CD1c-positive myeloid dendritic cell (primary cell): Measurements from ENCODE around the gene NPEPL1.
"Not testable (repeated sequence)": the region's sequence is repeated elsewhere in the genome, so short reads cannot be mapped to it uniquely, and the experiment has no call there.

Source experiments
- DNase-seq: peaks from one replicate; pipeline ENCODE4 v3.0.0-alpha.2; 2016; ENCODE audit errors: extremely low spot score

The NPEPL1 gene

DNA sequence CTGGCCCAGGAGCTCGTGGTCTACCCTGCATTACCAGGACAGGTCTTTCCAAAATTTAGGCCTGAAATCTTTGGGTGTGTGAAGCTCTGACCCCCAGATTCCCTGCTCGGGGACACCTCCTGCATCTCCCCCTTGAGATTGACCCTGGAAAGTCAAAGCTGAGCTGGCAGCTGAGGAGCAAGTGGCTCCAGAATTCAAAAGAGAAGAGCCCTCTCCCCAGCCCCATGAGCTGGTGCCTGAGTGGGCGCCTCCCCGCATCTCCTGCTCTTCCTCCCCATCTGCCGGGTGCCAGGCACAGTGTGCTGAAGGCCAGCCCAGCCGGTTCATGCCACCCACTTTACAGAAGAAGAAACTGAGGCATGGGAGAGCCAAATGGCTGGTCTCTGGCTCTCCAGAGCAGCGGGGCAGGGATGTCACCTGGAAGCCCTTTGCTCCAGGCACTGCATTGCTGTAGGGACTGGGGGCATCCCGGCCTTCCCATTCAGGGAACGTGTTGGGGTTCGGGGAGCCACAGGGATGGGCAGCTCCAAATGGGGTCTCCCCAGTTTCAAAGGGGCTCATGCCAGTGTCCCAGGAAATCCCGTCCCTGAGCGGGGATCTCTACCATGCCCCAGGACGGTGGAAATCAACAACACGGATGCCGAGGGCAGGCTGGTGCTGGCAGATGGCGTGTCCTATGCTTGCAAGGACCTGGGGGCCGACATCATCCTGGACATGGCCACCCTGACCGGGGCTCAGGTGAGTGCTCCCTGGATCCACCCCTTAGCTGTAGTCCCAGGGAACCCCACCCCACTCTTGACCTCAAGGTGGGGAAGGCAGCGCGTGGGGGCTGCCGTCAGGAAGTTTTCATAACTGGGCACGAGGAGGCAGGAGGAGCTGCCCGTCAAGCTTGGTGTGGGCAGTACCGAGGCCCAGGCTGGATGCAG is 20.5 kb downstream of the NPEPL1 start:
- DNase-seq, result no peak

DNA sequence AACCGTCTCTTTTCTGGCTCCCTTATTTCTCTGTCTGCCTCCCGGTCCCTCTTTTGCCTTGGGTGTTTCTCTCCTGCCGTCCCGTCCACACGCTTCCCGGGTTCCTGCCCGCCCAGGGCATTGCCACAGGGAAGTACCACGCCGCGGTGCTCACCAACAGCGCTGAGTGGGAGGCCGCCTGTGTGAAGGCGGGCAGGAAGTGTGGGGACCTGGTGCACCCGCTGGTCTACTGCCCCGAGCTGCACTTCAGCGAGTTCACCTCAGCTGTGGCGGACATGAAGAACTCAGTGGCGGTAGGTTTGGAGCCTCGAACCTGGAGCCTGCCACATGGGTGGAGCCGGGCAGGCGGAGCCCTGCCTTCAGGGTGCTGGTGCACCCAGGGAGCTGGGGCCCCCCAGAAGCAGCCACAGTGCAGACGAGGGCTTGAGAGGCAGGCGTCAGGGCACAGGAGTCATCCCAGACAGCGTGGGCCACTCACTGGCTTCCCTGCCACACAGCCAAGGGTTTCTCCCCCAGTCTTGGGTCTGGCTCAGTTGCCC is 21.3 kb downstream of the NPEPL1 start:
- no peak for DNase-seq

DNA sequence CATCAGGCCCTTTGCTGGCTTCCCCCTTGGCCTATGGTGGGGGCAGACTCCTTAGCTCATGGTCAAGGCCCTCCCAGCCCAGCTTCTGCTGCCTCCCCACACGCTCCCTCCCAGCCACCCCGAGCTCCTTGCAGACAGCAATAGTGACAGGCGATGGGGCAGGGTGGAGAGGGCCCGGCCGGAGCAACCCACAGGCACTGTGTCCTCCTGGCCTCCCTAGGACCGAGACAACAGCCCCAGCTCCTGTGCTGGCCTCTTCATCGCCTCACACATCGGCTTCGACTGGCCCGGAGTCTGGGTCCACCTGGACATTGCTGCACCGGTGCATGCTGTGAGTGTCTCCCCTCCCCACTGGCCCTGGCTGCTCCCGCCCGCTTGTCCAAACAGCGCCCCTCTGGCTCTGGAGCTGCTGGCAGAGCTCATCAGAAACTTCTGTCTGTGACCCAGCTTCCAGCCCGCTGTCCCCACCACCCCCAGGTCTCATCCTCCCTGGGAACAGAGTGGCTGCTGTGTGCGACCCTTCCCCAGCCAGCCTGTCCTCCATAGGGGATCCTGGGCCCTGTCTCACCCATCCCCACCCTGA is 21.8 kb downstream of the NPEPL1 start:
- no peak for DNase-seq

DNA sequence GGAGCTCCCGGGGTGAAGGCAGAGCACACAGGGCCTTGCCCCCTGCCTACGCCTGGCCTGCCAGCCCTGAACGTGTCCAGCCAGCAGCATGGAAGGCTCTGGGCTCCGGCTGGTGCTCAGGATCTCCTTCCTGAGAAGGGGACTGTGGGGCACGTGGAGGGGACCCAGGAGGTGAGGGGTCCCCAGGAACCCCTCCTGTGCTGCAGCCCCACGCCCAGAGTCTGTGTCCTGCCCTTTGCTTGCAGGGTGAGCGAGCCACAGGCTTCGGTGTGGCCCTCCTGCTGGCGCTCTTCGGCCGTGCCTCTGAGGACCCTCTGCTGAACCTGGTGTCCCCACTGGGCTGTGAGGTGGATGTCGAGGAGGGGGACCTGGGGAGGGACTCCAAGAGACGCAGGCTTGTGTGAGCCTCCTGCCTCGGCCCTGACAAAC is 22.3 kb downstream of the NPEPL1 start:
- no peak for DNase-seq

DNA sequence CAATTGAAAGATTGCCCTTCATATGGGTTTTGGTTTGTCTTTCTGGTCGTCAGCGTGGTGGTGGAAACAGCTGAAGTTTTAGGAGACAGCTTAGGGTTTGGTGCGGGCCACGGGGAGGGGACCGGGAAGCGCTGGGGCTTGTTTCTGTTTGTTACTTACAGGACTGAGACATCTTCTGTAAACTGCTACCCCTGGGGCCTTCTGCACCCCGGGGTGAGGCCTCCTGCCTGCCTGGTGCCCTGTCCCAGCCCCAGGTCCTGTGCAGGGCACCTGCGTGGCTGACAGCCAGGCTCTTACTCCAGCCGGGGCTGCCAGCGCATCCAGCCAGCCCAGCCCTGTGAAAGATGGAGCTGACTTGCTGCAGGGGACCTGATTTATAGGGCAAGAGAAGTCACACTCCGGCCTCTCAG is 22.8 kb downstream of the NPEPL1 start:
- no peak for DNase-seq

DNA sequence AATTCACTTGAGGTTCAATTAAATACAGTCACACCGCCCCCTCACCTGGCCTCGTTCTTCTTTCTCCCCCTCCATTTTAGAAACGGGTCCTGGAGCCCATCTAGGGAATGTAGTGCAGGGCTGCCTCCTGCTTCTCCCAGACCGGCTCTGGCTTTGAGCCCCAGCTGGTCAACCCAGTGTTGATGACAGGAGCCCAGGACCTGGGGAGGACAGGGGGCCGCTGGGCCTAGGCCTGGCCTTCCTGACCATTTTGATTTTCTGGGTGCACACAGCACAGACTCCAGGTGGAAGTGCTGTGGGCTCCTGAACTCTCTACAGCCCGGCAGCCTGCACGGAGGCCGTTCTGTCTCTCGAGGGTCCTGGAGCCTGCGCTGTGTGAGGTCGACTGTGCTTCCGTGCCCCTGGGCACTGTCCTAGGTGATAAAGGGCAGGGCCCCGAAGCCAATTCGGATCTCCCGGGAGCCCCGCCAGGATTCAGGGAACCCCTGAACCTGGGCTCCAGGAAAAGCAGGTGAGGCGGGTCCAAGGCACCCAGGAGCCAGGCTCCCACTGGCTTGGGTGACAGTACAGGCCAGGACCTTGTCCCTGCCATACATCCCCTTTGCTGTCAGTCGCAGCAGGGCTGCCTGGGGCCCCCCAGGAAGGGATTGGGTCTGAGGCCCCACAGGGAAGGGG is 23.3 kb downstream of the NPEPL1 start:
- no peak for DNase-seq

DNA sequence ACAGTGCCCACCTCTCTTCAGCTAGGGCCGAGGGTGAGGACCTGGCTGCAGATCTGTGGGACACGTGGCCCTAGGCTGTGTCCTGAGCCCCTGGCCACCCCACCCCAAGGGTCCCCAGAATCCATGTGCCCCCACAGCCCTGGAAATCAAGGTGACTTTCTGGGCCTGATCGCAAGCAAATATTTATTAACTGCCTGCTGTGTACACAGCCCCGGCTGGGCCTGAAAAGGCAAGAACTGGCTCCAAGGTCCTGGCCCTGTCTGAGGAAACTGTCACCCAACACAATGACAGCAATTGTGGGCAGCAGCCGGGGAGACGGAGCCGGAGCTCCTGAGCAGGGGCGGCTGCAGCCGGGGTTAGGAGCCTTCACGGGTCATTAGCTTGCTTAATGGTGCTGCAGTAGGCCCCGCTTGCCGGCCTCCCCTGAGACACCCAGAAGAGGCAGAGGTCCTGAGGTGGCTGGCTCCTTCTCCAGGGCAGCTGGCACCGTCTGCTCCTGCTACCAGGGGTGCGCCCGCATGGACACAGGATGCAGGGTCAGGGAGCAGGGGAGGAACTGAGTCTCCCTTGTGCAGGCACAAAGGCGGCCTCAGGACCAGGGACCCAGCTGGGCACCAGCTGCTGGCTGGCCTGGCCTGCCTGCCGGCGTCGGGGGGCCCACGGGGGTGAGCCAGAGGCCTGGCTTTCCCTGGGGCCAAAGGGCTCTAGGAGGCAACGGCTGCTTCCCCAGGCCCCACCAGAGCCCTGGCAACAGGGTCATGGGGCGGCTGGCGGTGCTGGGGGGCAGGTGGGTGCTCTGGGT is 24.1 kb downstream of the NPEPL1 start:
- no peak for DNase-seq

DNA sequence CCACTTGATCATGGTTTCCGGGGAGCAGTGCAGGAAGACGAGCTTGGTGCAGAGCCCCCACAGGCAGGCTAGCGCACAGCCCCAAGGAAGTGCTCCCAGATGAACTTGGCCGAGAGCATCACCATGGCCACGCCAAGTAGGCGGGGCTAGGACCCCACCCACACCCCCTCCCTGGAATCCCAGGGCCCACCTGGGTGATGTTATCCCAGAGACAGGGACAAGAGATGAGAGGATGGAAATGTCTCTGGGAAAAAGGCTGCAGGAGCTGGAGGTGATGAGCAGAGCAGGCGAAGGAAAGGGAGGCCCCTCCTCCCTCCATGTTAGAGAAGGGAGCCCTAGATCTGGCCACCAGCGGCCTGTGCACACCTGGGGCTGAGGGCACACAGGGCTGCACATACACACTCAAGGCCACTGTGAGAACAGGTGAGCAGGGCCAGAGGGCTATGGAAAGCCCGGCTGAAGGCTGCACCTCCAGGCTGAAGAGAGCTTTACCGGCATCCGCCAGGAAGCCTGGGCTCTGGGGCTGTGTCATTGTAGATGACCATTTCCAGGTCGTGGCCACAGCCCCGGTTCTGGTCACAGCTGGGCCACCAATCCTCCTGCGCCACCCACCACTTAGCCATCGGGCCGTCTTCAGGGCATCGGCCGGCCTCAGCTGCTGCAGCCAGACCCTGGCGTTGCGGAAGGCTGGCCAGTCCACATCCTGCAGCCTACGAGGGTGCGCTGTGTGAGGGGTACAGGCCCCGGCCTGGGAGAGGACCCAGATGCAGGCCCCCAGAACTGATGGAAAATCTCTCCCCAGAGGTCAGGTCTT is 24.9 kb downstream of the NPEPL1 start:
- DNase-seq, result no peak

DNA sequence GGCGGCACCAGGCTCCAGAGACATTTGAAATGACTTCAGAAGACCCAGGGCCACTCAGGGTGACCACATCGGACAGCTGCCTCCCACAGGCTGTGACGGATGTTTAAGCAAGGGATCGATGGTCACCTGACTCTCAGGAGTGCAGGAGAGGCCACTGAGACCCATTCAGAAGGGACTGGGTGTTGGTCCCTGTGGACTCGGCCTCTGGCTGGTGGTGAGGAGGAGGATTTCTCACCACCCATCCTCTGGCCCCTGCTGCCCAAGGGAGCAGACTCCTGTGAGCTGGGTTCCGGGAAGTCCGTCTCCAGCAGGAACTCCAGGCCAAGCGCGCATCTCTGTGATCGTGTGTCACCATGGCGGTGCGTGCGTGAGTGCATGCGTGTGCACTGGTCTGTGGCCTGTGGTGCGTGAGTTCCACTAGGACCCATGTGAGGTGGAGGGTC is 25.5 kb downstream of the NPEPL1 start:
- no peak for DNase-seq

DNA sequence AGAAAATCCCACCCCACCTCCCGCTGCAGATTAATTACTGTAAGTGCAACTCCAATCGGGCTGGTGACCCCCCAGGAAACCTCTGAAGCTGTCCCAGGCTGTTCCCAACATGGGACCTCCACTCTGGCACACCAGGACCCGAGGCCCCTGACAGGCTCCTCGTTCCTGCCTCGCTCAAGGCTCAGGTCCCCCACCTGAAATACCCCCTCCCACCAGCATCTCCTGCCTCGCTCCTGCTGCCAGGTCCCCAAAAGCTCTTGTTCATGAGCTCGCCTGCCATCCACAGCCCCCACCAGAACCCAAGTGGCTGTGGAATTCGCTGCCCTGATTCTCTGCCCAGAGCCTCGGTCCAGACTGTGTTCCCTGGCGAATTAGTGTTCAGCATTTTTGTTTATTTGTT is 26.1 kb downstream of the NPEPL1 start:
- DNase-seq, result no peak

DNA sequence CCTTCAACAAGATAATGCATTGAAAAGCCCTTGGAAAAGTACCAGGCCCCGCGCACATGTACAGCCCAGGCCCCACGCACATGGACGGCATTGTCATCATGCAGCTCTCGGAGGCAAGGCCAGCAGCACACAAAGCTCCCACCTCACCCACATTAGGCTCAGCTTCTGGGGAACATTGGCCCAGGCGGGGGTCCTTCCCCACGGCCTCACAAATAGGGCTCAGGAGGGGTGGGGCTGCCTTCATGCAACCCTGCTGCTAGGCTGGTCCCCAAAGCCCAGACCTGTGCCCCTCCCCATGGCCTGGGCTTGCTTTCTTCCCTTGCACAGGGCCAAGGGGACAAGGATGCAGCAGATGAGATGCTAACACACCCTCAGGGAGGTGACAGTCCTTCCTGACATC is 26.7 kb downstream of the NPEPL1 start:
- DNase-seq, result no peak

DNA sequence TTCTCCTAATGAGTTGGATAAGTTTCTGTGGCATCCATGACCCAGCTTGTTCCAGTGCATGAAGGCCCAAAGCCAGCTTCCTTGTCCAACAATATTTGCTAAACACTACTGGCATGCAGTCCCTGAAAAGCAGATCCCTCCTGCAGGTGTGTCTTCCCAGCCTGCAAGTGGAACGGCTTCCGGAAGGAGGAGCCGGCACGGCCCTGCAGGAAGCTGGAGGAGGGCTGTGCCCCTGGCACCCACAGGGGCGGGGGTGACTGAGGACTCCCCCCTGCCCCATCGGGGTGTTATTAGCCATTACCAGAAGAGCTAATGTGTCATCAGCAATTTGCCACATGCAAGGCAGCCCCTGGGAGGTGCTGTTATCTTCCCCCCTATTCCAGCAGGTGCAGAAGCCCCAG is 27.4 kb downstream of the NPEPL1 start:
- no peak for DNase-seq

DNA sequence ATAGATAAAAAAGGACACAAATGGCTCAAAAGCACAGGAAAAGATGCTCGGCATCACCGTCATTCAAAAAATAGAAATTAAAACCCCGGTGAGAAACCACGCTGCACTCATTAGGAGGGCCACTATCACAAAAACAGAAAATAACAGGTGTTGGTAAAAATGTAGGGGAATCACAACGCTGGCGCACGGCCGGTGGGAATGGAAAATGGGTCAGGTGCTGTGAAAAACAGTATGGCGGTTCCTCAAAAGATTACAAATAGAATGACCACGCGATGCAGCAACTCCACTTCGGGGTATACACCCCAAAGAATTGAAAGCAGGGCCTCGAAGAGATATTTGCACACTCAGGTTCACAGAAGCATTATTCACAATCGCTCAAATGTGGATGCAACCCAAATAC is 28.3 kb downstream of the NPEPL1 start:
- no peak for DNase-seq

DNA sequence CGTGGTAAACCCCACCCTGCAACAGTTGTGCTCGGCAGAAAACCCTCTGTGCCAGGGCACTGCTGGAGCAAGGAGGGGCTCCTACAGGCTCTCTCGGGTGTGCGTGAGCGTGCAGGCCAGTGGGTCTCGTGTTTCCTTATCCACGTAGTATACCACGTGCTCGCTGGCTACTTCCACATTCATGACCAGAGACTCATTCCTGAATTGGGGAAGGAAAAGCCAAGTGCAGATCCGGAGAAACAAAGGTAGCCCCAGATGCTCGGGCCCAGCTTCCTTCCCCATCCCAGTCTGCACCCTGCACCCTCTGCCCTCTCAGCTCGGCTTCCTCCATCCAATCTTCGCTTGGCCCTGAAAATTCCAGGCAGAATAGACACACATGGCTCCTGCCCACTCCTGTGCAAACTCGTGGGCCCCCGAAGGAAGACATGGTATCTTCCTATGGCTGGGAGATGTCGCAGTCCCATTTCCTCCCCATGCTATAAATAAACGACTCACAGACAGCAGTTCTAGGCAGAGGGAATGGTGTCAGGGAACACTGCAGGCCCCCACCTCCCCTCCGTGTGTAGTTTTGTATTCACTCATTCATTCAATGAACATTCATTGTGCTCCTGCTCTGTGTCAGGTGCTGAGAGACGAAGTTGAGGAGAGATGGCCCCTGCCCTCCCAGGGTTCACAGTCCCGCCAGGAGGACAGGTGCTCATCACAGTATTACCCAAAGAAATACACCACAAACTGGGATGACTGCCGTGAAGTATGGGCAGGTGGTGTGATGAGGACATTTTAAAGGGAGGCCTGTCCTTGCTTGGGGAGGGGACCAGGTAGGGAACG is 29.6 kb downstream of the NPEPL1 start:
- peak; percentile 60 for DNase-seq

DNA sequence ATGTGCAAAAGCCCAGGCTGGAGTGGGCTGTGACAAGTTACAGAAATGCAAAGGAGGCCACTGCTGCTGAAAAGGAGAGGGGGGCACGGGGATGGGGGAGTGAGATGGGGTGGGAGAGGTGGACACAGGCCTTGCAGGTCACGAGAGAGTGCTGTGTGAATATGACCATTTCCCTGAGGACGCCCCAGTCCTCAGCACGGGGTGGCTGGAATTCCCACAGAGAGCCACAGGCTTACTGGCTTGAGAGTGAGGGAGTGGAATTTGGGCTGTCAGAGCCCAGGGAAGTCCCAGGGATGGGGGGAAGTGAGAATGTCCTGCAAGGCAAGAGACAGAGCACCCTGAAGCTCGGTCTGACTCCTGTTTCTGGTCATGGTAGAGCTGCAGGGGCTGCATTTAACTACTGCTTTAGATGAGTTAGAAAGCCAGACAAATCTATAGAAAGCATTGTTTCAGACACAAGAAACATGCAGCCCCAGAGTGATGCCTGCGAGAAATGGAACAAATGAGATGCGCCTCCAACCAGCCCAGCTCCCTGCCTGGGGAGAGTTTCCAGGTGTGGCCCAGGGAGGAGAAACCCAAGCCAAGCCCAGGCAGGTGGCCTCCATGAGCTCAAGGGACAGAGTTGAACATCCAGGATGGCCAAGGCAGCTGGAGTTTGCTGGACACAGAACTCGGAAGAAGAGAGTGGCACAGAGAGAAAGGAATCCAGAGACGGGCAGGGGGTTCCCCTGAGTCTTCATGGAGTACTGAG is 30.5 kb downstream of the NPEPL1 start:
- DNase-seq, result no peak

DNA sequence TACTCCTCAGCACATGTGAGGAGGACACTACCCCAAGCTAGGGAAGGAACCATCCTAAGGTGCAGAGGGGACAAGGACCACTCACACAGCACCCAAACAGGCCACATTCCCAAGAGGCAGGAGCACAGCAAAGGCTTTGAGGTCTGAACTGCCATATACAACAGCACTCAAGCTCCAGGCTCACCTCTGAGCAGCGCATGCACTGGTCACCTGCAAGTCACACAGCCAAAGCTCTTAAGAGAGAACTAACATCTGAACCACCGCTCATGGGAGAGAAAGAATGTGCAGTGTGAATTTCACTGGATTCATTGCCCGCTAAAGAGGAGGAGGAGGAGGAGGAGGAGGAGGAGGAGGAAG is 31.0 kb downstream of the NPEPL1 start:
- no peak for DNase-seq

DNA sequence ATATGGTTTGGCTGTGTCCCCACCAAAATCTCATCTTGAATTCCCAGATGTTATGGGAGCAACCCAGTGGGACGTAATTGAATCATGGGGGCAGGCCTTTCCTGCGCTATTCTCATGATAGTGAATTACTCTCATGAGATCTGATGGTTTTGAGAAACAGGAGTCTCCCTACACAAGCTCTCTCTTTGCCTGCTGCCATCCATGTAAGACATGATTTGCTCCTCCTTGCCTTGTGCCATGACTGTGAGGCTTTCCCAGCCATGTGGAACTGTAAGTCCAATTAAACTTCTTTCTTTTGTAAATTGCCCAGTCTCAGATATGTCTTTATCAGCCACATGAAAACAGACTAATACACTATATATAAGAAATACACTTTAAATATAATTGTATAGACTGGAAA is 33.6 kb downstream of the NPEPL1 start:
- DNase-seq, result not testable (repeated sequence)

DNA sequence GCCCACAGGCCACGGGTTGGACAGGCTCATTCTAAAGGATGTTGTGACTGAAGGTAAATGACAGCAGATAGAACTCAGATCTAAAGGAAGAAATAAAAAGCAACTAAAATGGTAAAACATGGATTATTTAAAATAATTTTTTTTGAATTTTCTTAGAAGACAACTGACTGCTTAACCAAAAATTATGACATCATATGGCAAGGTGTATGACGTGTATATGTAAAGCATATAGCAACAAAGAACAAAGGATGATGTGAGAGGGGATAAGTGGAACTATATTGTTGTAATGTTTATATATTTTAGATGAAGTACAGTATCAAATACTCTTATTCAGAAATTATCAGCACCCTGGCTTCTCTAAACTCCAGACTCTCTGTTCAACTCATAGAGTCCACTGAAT is 38.6 kb downstream of the NPEPL1 start:
- DNase-seq, result no peak

DNA sequence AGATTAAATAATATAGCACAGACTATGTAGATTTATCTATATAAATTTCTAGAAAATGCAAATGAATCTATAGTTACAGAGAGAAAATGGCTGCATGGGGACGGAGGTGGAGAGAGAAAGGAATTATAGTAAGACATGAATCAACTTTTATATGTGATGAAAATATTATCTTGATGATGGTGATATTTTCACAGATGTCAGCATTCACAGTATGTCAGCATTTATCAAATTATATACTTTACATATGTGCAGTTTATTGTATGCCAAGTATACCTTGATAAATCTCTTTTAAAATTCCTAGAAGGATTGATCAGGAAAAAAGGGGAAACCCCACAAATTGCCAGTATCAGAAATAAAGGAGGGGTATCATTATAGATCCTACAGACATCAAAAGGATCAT is 44.6 kb downstream of the NPEPL1 start:
- no peak for DNase-seq
